ENCODE data around the gene MEDAG. TPM values are rescaled to one million over a fixed set of nuclear protein-coding genes. Genes with fewer than 3 reads are reported as not detected.

MEDAG gene
- total and polyA plus RNA-seq, 2 donors (not counting 1 experiment from before 2014, with no cell fraction given): 0.12 TPM; not detected in 1

GRCh38 chr13:30974350-30974749 is 68.3 kb downstream of the MEDAG start:
- Mint-ChIP-seq H3K4me1 (no peaks in the 10 kb centered on the region), H3K27me3 (peaks cover 43% of the 10 kb centered on the region), H3K27ac (no peak overlapping the region), H3K9me3 (ENCODE audit: insufficient read depth) (no peaks in the 10 kb centered on the region), H3K4me3 (no peak overlapping the region)
- H2AFZ ChIP-seq (ENCODE audit: insufficient read depth, low read depth, low read length, poor library complexity, severe bottlenecking): no peak overlapping the region
- TF ChIP-seq EZH2 (IDR thresholded peaks at IDR 0.05; ENCODE audit: borderline replicate concordance, insufficient read depth, low read depth, low read length, poor library complexity, severe bottlenecking) (no peak), CTCF (IDR thresholded peaks at IDR 0.05) (no peak)
- POLR2A ChIA-PET: no interaction called here
- CTCF ChIA-PET: no interaction called here
- no peaks in the 10 kb centered on the region for H3K4me1 ChIP-seq (ENCODE audit: control insufficient read depth in 2 of 2, insufficient read depth in 2 of 2, low read length in 2 of 2)
- DNase-seq: no peak
- intact Hi-C loops (cut with micrococcal nuclease): no loop called here
- no peak overlapping the region for H3K9ac ChIP-seq (ENCODE audit: low read length)
- H3K4me2 ChIP-seq (replicated peaks; ENCODE audit: low read depth, low read length, poor library complexity, severe bottlenecking): no peak overlapping the region
- H3K79me2 ChIP-seq (ENCODE audit: control insufficient read depth, insufficient read depth, low read length): no peaks in the 10 kb centered on the region
- peaks cover 0 to 3% (median 0%) of the 10 kb centered on the region in 3 donors for H3K9me3 ChIP-seq (ENCODE audit: control extremely low read depth in 1 of 3, control insufficient read depth in 2 of 3, insufficient read depth in 1 of 3, low read length in 2 of 3)
- ATAC-seq (ENCODE audit: low read depth): no peak
- no peaks in the 10 kb centered on the region for H3K36me3 ChIP-seq (replicated peaks in 1 of 2; ENCODE audit: control extremely low read depth in 1 of 2, control insufficient read depth in 1 of 2, extremely low read depth in 1 of 2, insufficient read depth in 2 of 2, low read length in 1 of 2)
- no peak overlapping the region for H3K27ac ChIP-seq (ENCODE audit: low read length in 2 of 2)
- H3K27me3 ChIP-seq (replicated peaks in 1 of 4; ENCODE audit: control extremely low read depth in 1 of 4, control insufficient read depth in 3 of 4, insufficient read depth in 4 of 4, low read length in 3 of 4): peaks cover 0 to 3% (median under 1%) of the 10 kb centered on the region in 4 experiments
- no peaks in the 10 kb centered on the region for H4K20me1 ChIP-seq (ENCODE audit: control insufficient read depth, insufficient read depth, low read length, poor library complexity, severe bottlenecking)
- WGBS (ENCODE audit: insufficient coverage): 17% methylated on average over 1 of the region's 2 CpGs
- no peak overlapping the region for H3K4me3 ChIP-seq (ENCODE audit: control extremely low read depth in 1 of 5, extremely low read depth in 1 of 5, insufficient read depth in 1 of 5, low read depth in 2 of 5, low read length in 4 of 5)

Other genes with a start within 250 kb of the MEDAG start
- 72.3 and 87.5 TPM in 2 replicates for gene ALOX5AP, start 170.7 kb upstream of the MEDAG start, total RNA-seq
- gene ALOX5AP, start 170.7 kb upstream of the MEDAG start, polyA plus RNA-seq: 68.9 and 81.4 TPM in 2 replicates
- not detected in 2 replicates for gene TEX26, start 26.4 kb downstream of the MEDAG start, total RNA-seq
- gene TEX26, start 26.4 kb downstream of the MEDAG start, polyA plus RNA-seq: not detected in 2 replicates